Naive thymus-derived CD4-positive, alpha-beta T cell (primary cell): Measurements from ENCODE around the gene SMIM5. TPM values are rescaled to one million over a fixed set of nuclear protein-coding genes. Genes with fewer than 3 reads are reported as not detected.
A peak's percentile ranks its signal among the peaks of the same experiment; 100 is the strongest.

Source experiments
- ATAC-seq: fragments of 150-1000 bp; cut with Tn5 transposase; 2 replicates; pipeline ENCODE4 v1.10.0; 2021; ENCODE audit warnings: mild to moderate bottlenecking, moderate library complexity
- CTCF ChIA-PET: fragments of 350-600 bp; sonication (Branson Sonifier 250); formaldehyde crosslinking; loops from one replicate; lab custom pipeline; 2021; ENCODE audit warnings: antibody characterized with exemption; lab: Charles Lee
- POLR2A ChIA-PET: fragments of 350-600 bp; sonication (Branson Sonifier 250); formaldehyde crosslinking; loops from one replicate; lab custom pipeline; 2021; ENCODE audit warnings: antibody characterized with exemption, inconsistent platforms; lab: Charles Lee
- DNase-seq, 9 donors: peaks; one replicate each; pipeline versions ENCODE4 v3.0.0 to v3.0.0-alpha.2; 2020 to 2022; ENCODE audit warnings: mixed read lengths in 1 of 9
- H3K27ac ChIP-seq: one replicate; pipeline ENCODE4 v1.7.0; 2013; ENCODE audit warnings: mild to moderate bottlenecking, low read depth, low read length, moderate library complexity
- H3K27me3 ChIP-seq, 2 donors: one replicate each; pipeline ENCODE4 v1.7.0; 2013; ENCODE audit warnings: low read length in 2 of 2, mild to moderate bottlenecking in 2 of 2, moderate library complexity in 2 of 2; ENCODE audit not compliant: control insufficient read depth in 2 of 2, insufficient read depth in 2 of 2
- H3K36me3 ChIP-seq, 3 experiments: 1 replicate in 2 of 3; 2 replicates in 1 of 3; pipeline ENCODE4 v1.7.0; 2013; ENCODE audit warnings: low read length in 3 of 3, mild to moderate bottlenecking in 3 of 3, moderate library complexity in 1 of 3; ENCODE audit not compliant: insufficient read depth in 3 of 3, control insufficient read depth in 2 of 3
- H3K4me1 ChIP-seq, 2 donors: one replicate each; pipeline ENCODE4 v1.7.0; 2013; ENCODE audit warnings: low read length in 2 of 2, mild to moderate bottlenecking in 2 of 2, moderate library complexity in 1 of 2; ENCODE audit not compliant: control insufficient read depth in 2 of 2, insufficient read depth in 2 of 2
- H3K4me3 ChIP-seq: 2 replicates; pipeline ENCODE4 v1.7.0; 2013; ENCODE audit warnings: mild to moderate bottlenecking, low read length
- H3K9me3 ChIP-seq, 3 experiments: 1 replicate in 2 of 3; 2 replicates in 1 of 3; pipeline ENCODE4 v1.7.0; 2013; ENCODE audit warnings: low read length in 3 of 3; ENCODE audit not compliant: control insufficient read depth in 2 of 3
- H3K27ac Mint-ChIP-seq, 9 donors: one replicate each; pipeline ENCODE4 v1.8.0; 2020 to 2022; ENCODE audit warnings: mixed read lengths in 9 of 9, mild to moderate bottlenecking in 8 of 9, moderate library complexity in 5 of 9, inconsistent platforms in 2 of 9
- H3K27me3 Mint-ChIP-seq, 5 donors: one replicate each; pipeline ENCODE4 v1.8.0; 2021 to 2022; ENCODE audit warnings: mixed read lengths in 5 of 5, mild to moderate bottlenecking in 1 of 5
- H3K36me3 Mint-ChIP-seq, 5 donors: one replicate each; pipeline ENCODE4 v1.8.0; 2020 to 2022; ENCODE audit warnings: mixed read lengths in 5 of 5, mild to moderate bottlenecking in 3 of 5, inconsistent platforms in 1 of 5
- H3K4me1 Mint-ChIP-seq, 7 donors: one replicate each; pipeline ENCODE4 v1.8.0; 2020 to 2022; ENCODE audit warnings: mixed read lengths in 7 of 7, mild to moderate bottlenecking in 3 of 7, inconsistent platforms in 1 of 7
- H3K4me3 Mint-ChIP-seq, 10 donors: one replicate each; pipeline ENCODE4 v1.8.0; 2020 to 2022; ENCODE audit warnings: mild to moderate bottlenecking in 10 of 10, mixed read lengths in 10 of 10, moderate library complexity in 6 of 10, inconsistent platforms in 2 of 10
- H3K9me3 Mint-ChIP-seq, 11 donors: one replicate each; pipeline ENCODE4 v1.8.0; 2020 to 2022; ENCODE audit warnings: mixed read lengths in 11 of 11, mild to moderate bottlenecking in 4 of 11, inconsistent platforms in 1 of 11, moderate library complexity in 1 of 11
- intact Hi-C, 2 donors: fragments of 100-400 bp; cut with micrococcal nuclease; formaldehyde crosslinking; loops; one replicate each; pipeline ENCODE4 v1.15.1; 2023
- polyA plus RNA-seq, 2 donors: library from polyadenylated mRNA; unstranded; fragments of 300-500 nt; fragmentation: Illumina TruSeq; gene quantifications; one replicate each; pipeline ENCODE4 v1.2.3, GENCODE V29; 2021
- total RNA-seq, 6 experiments: library from RNA in 5 of 6; stranded (reverse) in 5 of 6; gene quantifications; 1 replicate in 5 of 6; 2 replicates in 1 of 6; pipeline ENCODE4 v1.2.3 and lab custom pipeline; 2021 to 2026

SMIM5 gene
- total and polyA plus RNA-seq, 7 experiments from 2014 or later, result 0.06 to 2.4 (median 0.82) TPM

DNA sequence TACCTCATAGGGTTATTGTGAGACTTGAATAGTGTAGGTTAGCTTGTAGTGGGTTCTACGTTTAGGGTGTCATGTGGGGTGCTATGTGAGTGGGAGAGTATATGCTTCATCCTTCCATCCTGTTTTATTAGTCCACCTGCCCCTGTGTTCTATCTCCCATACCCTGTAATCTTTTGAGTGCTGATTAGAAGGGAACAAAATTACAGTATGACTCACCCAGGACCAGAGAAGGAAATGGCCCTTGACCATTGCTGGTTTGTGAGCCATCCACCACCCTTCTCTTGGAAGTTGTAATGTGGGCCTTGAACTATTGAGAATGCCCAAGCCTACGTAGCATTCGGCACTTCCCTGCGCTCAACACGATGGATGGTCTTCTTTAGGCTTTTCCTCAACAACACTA lies 51.0 kb downstream of the SMIM5 start:
- intact Hi-C loops, result no loop called here
- ChIA-PET POLR2A (interaction anchor here (1.3 kb wide), 1 partner anchor 18 kb away, joined by 4 read pairs; the partner anchor contains the start of gene RECQL5), CTCF (interaction anchor here (0.6 to 1.6 kb wide), 4 partner anchors 9 to 426 kb away, joined by 3 to 6 read pairs (median 3); no protein-coding TSS in a partner anchor)
- H3K4me1 ChIP-seq, result peaks cover 0 to 16% of the 10 kb centered on the region in 2 donors
- Mint-ChIP-seq H3K36me3 (peaks cover 0 to 19% (median 0%) of the 10 kb centered on the region in 5 donors), H3K27me3 (no peaks in the 10 kb centered on the region), H3K4me1 (peaks cover 23 to 55% (median 50%) of the 10 kb centered on the region in 7 donors), H3K27ac (peak overlapping the region in 2 of 9 donors; percentile 19 to 26), H3K9me3 (no peaks in the 10 kb centered on the region), H3K4me3 (no peak overlapping the region)
- H3K36me3 ChIP-seq, result peaks cover 0 to 34% (median 8%) of the 10 kb centered on the region in 3 experiments
- no peak for ATAC-seq
- H3K4me3 ChIP-seq, result no peak overlapping the region
- no peak for DNase-seq
- no peak overlapping the region for H3K27ac ChIP-seq
- H3K27me3 ChIP-seq, result no peaks in the 10 kb centered on the region
- H3K9me3 ChIP-seq, result no peaks in the 10 kb centered on the region

DNA sequence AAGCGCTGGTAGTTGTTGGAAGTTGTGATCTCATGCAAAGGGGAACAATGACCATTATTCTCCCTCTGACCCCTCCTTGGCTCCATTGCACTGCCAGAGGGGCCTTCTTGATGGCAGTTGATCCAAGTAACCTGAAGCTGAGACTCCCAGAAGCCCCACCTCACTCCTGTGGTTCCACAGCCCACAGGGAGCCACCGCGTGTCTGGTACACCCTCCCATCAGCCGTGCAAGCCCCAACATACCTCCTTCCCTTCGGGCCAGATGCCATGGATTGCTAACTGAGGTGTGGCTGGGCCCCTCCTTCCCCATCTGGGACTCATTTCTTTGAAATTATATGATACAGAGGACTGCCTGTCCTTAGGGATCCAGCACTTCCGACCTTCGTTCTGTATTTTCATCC lies 51.7 kb downstream of the SMIM5 start:
- Histone ChIP-seq H3K4me1 (peaks cover 0 to 21% of the 10 kb centered on the region in 2 donors), H3K27me3 (no peaks in the 10 kb centered on the region), H3K27ac (no peak overlapping the region), H3K9me3 (no peaks in the 10 kb centered on the region), H3K36me3 (peaks cover 0 to 27% (median 6%) of the 10 kb centered on the region in 3 experiments), H3K4me3 (no peak overlapping the region)
- Mint-ChIP-seq H3K27me3 (no peaks in the 10 kb centered on the region), H3K27ac (peak overlapping the region in 1 of 9 donors; percentile 25), H3K9me3 (no peaks in the 10 kb centered on the region), H3K36me3 (peaks cover 0 to 16% (median 0%) of the 10 kb centered on the region in 5 donors), H3K4me3 (no peak overlapping the region), H3K4me1 (peaks cover 30 to 59% (median 56%) of the 10 kb centered on the region in 7 donors)
- ATAC-seq (no peak), DNase-seq (no peak)
- CTCF ChIA-PET, result interaction anchor here (0.6 to 1.6 kb wide), 3 partner anchors 12 to 51 kb away, joined by 3 to 6 read pairs (median 3); no protein-coding TSS in a partner anchor
- intact Hi-C loops, result no loop called here
- POLR2A ChIA-PET, result no interaction called here

GRCh38 chr17:75685499-75685898 lies 52.3 kb downstream of the SMIM5 start:
- Histone ChIP-seq H3K4me1 (peaks cover 0 to 27% of the 10 kb centered on the region in 2 donors), H3K27me3 (no peaks in the 10 kb centered on the region), H3K4me3 (no peak overlapping the region), H3K27ac (no peak overlapping the region), H3K36me3 (peaks cover 0 to 22% (median 3%) of the 10 kb centered on the region in 3 experiments), H3K9me3 (no peaks in the 10 kb centered on the region)
- H3K27me3 Mint-ChIP-seq, result no peaks in the 10 kb centered on the region
- DNase-seq (no peak), ATAC-seq (no peak)
- H3K4me3 Mint-ChIP-seq, result no peak overlapping the region
- H3K27ac Mint-ChIP-seq, result peak overlapping the region in 3 of 9 donors; percentile 12 to 45 (median 13)
- intact Hi-C loops, result no loop called here
- H3K36me3 Mint-ChIP-seq, result peaks cover 0 to 15% (median 0%) of the 10 kb centered on the region in 5 donors
- ChIA-PET CTCF (no interaction called here), POLR2A (no interaction called here)
- H3K4me1 Mint-ChIP-seq, result peaks cover 32 to 62% (median 56%) of the 10 kb centered on the region in 7 donors
- H3K9me3 Mint-ChIP-seq, result no peaks in the 10 kb centered on the region

DNA sequence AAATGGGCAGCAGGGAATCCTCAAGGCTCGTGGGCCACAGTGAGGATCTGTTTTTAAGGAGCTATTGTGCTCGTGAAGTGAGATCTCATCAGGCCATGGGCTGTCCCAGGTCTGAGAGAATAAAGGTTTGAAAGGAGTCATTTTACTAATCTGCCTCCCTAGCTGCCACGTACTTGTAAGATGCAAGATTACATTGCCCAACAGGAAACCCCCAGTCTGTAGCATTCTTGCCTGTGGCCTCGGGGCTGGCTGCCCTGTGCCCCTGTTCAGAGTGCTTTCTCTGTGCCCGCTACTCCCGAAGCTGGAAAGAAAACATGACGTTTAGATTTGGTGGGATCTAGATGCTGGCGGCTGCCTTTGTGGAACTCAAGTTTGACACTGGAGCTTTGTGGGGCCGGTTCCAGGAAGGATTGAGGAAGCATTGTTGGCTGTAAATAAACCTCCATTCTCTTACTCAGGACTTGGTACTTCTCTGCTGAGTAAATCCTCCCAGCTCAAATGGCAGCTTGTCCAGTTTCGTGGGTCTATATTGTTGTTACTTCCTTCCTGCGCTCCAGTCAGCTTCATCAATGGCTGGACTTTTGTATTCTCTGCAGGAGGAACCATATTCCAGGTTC lies 55.1 kb downstream of the SMIM5 start:
- Histone ChIP-seq H3K9me3 (no peaks in the 10 kb centered on the region), H3K4me1 (peaks cover 0 to 31% of the 10 kb centered on the region in 2 donors), H3K27ac (peak overlapping the region; percentile 69), H3K27me3 (no peaks in the 10 kb centered on the region), H3K4me3 (no peak overlapping the region), H3K36me3 (peaks cover 0 to 36% (median 0%) of the 10 kb centered on the region in 3 experiments)
- DNase-seq (no peak), ATAC-seq (peak; percentile 47)
- Mint-ChIP-seq H3K36me3 (peaks cover 0 to 18% (median 4%) of the 10 kb centered on the region in 5 donors), H3K4me1 (peaks cover 39 to 81% (median 67%) of the 10 kb centered on the region in 7 donors), H3K27ac (peak overlapping the region; percentile 78 to 95 (median 93)), H3K27me3 (no peaks in the 10 kb centered on the region), H3K4me3 (peak overlapping the region in 8 of 10 donors; percentile 28 to 83 (median 54)), H3K9me3 (no peaks in the 10 kb centered on the region)
- CTCF ChIA-PET, result interaction anchor here (0.6 to 2.5 kb wide), 4 partner anchors 13 to 76 kb away, joined by 3 to 16 read pairs (median 10); partner anchors contain the start of gene ITGB4
- intact Hi-C loops, result loop anchor here in 1 of 2 donors (2.0 kb wide), 1 partner anchor 14 kb away; no protein-coding TSS in a partner anchor
- POLR2A ChIA-PET, result no interaction called here

DNA sequence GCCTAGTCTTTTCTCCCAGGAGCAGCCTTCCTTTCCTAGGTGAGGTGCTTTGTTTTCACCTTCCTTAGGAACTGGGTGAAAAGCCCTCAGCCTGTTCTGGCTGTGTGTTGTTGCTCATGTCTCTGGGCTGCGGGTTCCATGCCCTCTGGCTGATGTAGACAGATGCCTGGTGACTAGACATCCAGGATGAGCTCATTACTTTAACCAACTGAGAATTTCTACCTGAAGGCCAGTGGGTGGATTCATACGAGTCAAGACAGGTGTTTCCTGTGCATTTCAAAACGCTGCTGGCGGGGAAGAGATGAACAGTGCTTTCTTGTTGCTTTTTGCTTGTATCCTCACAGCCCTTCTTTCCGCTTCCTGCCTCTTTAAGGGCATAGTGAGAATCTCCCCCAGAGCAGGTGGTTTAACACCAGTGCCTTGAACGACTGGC lies 56.2 kb downstream of the SMIM5 start:
- H3K4me1 Mint-ChIP-seq, result peaks cover 39 to 69% (median 59%) of the 10 kb centered on the region in 7 donors
- no peaks in the 10 kb centered on the region for H3K27me3 Mint-ChIP-seq
- H3K4me3 Mint-ChIP-seq, result peak overlapping the region; percentile 52 to 83 (median 68)
- Histone ChIP-seq H3K4me1 (peaks cover 0 to 31% of the 10 kb centered on the region in 2 donors), H3K36me3 (peaks cover 0 to 44% (median 0%) of the 10 kb centered on the region in 3 experiments), H3K27me3 (no peaks in the 10 kb centered on the region), H3K9me3 (no peaks in the 10 kb centered on the region), H3K4me3 (no peak overlapping the region), H3K27ac (peak overlapping the region; percentile 69)
- POLR2A ChIA-PET, result interaction anchor here (0.6 to 1.8 kb wide), 4 partner anchors 21 to 154 kb away, joined by 3 to 6 read pairs (median 4); partner anchors contain the start of genes ITGB4, RECQL5 and SAP30BP
- peak overlapping the region; percentile 78 to 95 (median 93) for H3K27ac Mint-ChIP-seq
- CTCF ChIA-PET, result interaction anchor here (2.5 kb wide), 1 partner anchor 59 kb away, joined by 16 read pairs; no protein-coding TSS in a partner anchor
- intact Hi-C loops, result loop anchor here in 1 of 2 donors (1.0 to 2.0 kb wide), 2 partner anchors 15 to 31 kb away; no protein-coding TSS in a partner anchor
- DNase-seq, result peak in 8 of 9 donors; percentile 31 to 85 (median 80)
- peaks cover 0 to 23% (median 4%) of the 10 kb centered on the region in 5 donors for H3K36me3 Mint-ChIP-seq
- H3K9me3 Mint-ChIP-seq, result no peaks in the 10 kb centered on the region
- ATAC-seq, result peak; percentile 86
